Measurements from ENCODE around the gene ISM1.

DNA sequence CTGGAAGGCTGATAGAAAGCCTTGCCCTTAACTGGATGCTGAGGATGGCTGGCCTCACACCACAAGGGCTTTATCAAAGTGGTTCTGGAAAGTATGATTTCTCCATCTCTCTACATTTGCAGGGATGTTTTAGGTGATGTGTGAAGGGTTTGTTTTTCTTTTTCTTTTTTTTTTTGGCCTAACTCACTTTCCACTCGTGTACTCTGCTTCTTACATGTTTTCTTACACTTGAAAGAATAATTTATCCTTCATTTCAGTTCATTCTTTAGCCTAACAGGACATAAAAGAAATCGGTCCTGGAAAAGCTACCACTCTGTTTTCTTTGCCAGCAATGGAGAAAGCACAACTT, 41.2 kb downstream of the ISM1 start:
- TF ChIP-seq, protein P1, sequence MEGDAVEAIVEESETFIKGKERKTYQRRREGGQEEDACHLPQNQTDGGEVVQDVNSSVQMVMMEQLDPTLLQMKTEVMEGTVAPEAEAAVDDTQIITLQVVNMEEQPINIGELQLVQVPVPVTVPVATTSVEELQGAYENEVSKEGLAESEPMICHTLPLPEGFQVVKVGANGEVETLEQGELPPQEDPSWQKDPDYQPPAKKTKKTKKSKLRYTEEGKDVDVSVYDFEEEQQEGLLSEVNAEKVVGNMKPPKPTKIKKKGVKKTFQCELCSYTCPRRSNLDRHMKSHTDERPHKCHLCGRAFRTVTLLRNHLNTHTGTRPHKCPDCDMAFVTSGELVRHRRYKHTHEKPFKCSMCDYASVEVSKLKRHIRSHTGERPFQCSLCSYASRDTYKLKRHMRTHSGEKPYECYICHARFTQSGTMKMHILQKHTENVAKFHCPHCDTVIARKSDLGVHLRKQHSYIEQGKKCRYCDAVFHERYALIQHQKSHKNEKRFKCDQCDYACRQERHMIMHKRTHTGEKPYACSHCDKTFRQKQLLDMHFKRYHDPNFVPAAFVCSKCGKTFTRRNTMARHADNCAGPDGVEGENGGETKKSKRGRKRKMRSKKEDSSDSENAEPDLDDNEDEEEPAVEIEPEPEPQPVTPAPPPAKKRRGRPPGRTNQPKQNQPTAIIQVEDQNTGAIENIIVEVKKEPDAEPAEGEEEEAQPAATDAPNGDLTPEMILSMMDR (IDR thresholded peaks at IDR 0.05): no peak
- no peak for TF ChIP-seq POLR2A (IDR thresholded peaks at IDR 0.05)
